HCT116 (cell line): Measurements from ENCODE around the gene KCNAB2. TPM values are rescaled to one million over a fixed set of nuclear protein-coding genes. Genes with fewer than 3 reads are reported as not detected.

Experiments used
- ATAC-seq: fragments of 200-7000 bp; cut with Tn5 transposase; 2 replicates; pipeline ENCODE4 v1.9.1; 2020; ENCODE audit warnings: mild to moderate bottlenecking, moderate library complexity
- BruUV-seq: library from RNA; stranded (reverse); fragments of 400-500 nt; replicated peaks from 2 replicates; lab custom pipeline; 2021; lab: Mats Ljungman, UMichigan
- CTCF ChIA-PET: fragments of 300-600 bp; sonication (Branson Sonifier 250); formaldehyde crosslinking; loops from one replicate; lab custom pipeline; 2021; ENCODE audit warnings: antibody characterized with exemption; lab: Charles Lee
- POLR2A ChIA-PET: fragments of 300-600, 350-600 bp; sonication (Branson Sonifier 250); formaldehyde crosslinking; loops from one replicate; lab custom pipeline; 2021; ENCODE audit warnings: antibody characterized with exemption; lab: Charles Lee
- RAD21 ChIA-PET, 2 experiments: fragments of 300-600 bp; sonication (Branson Sonifier 250); formaldehyde crosslinking; loops; one replicate each; lab custom pipeline; 2023; ENCODE audit warnings: low total read pairs in 2 of 2; ENCODE audit not compliant: uncharacterized antibody in 2 of 2, unreplicated experiment in 2 of 2, low non-redundant PET in 1 of 2; lab: Charles Lee
- DNase-seq: peaks from one replicate; pipeline ENCODE4 v3.0.0-alpha.2; 2010; ENCODE audit warnings: low read depth, low spot score
- H2AFZ ChIP-seq: fragments of 200-600 bp; shearing (Covaris generic), sonication (generic); 2 replicates; pipeline ENCODE4 v1.6.1; 2017; ENCODE audit warnings: low read depth, mixed run types, mixed read lengths, antibody characterized with exemption, low read length; ENCODE audit not compliant: poor library complexity, severe bottlenecking
- H3K27ac ChIP-seq: 2 replicates; pipeline ENCODE4 v1.5.1; 2012; ENCODE audit warnings: low read depth, low read length
- H3K27me3 ChIP-seq: fragments of 200-600 bp; sonication (generic); 2 replicates; pipeline ENCODE4 v1.6.1; 2016; ENCODE audit warnings: mixed run types, low read length, mixed read lengths; ENCODE audit not compliant: insufficient read depth
- H3K36me3 ChIP-seq, 2 experiments: fragments of 200-500 bp in 1 of 2; fragments of 200-600 bp in 1 of 2; sonication (Bioruptor generic) in 1 of 2; sonication (generic) in 1 of 2; 2 replicates each; pipeline versions ENCODE4 v1.5.1 to v1.6.1; 2014 to 2016; ENCODE audit warnings: low read length in 2 of 2, inconsistent platforms in 1 of 2, mixed read lengths in 1 of 2, mixed run types in 1 of 2; ENCODE audit not compliant: insufficient read depth in 2 of 2, control insufficient read depth in 1 of 2
- H3K4me1 ChIP-seq, 2 experiments: fragments of 200-600 bp in 1 of 2; sonication (generic) in 1 of 2; 2 replicates each; pipeline versions ENCODE4 v1.5.1 to v1.6.1; 2012 to 2017; ENCODE audit warnings: low read length in 2 of 2, inconsistent platforms in 1 of 2, mild to moderate bottlenecking in 1 of 2, mixed read lengths in 1 of 2, mixed run types in 1 of 2, moderate library complexity in 1 of 2; ENCODE audit not compliant: insufficient read depth in 2 of 2, control insufficient read depth in 1 of 2
- H3K4me2 ChIP-seq: fragments of 200-600 bp; sonication (generic); 2 replicates; pipeline ENCODE4 v1.6.1; 2017; ENCODE audit warnings: mixed run types, low read length, mixed read lengths
- H3K4me3 ChIP-seq, 2 experiments: fragments of 200-600 bp in 1 of 2; sonication (generic) in 1 of 2; replicated peaks in 1 of 2; 2 replicates each; pipeline ENCODE4 v1.5.1; 2011 to 2016; ENCODE audit warnings: low read length in 2 of 2, control low read depth in 1 of 2, low read depth in 1 of 2, mild to moderate bottlenecking in 1 of 2, mixed read lengths in 1 of 2, mixed run types in 1 of 2
- H3K79me2 ChIP-seq: fragments of 200-600 bp; sonication (generic); 2 replicates; pipeline ENCODE4 v1.6.1; 2017; ENCODE audit warnings: mild to moderate bottlenecking, mixed run types, low read length, moderate library complexity, mixed read lengths; ENCODE audit not compliant: insufficient read depth
- H3K9ac ChIP-seq: fragments of 200-600 bp; sonication (generic); 2 replicates; pipeline ENCODE4 v1.6.1; 2016; ENCODE audit warnings: low read length, mixed read lengths
- H3K9me2 ChIP-seq: fragments of 200-600 bp; sonication (generic), shearing (Covaris generic); 2 replicates; pipeline ENCODE4 v1.6.1; 2017; ENCODE audit warnings: mixed run types, mild to moderate bottlenecking, moderate library complexity; ENCODE audit not compliant: insufficient read depth
- H3K9me3 ChIP-seq, 2 experiments: fragments of 200-500 bp in 1 of 2; fragments of 200-600 bp in 1 of 2; sonication (Bioruptor generic) in 1 of 2; sonication (generic) in 1 of 2; 2 replicates each; pipeline ENCODE4 v1.6.1; 2014 to 2017; ENCODE audit warnings: low read length in 2 of 2, mixed read lengths in 2 of 2, inconsistent platforms in 1 of 2, low read depth in 1 of 2, mild to moderate bottlenecking in 1 of 2, mixed run types in 1 of 2, moderate library complexity in 1 of 2; ENCODE audit not compliant: control insufficient read depth in 1 of 2, insufficient read depth in 1 of 2
- H4K20me1 ChIP-seq: fragments of 200-600 bp; sonication (generic), shearing (Covaris generic); 2 replicates; pipeline ENCODE4 v1.6.1; 2017; ENCODE audit warnings: mixed run types, mild to moderate bottlenecking, moderate library complexity; ENCODE audit not compliant: insufficient read depth
- CTCF ChIP-seq, 3 experiments: fragments of 200-600 bp in 1 of 3; sonication (generic) in 1 of 3; IDR thresholded peaks in 2 of 3; conservative IDR thresholded peaks in 1 of 3; 2 replicates each; pipeline ENCODE4 v1.5.1; 2012 to 2017; ENCODE audit warnings: low read depth in 2 of 3, low read length in 2 of 3, antibody characterized with exemption in 1 of 3, borderline replicate concordance in 1 of 3, control low read depth in 1 of 3, mild to moderate bottlenecking in 1 of 3, mixed read lengths in 1 of 3, mixed run types in 1 of 3, moderate library complexity in 1 of 3; ENCODE audit not compliant: insufficient read depth in 1 of 3
- EGR1 ChIP-seq: IDR thresholded peaks from 2 replicates; pipeline ENCODE4 v1.6.1; 2012; ENCODE audit warnings: low read depth
- ELF1 ChIP-seq: IDR thresholded peaks from 2 replicates; pipeline ENCODE4 v1.6.1; 2012; ENCODE audit warnings: low read depth, borderline replicate concordance
- EZH2 ChIP-seq: fragments of 200-600 bp; sonication (generic); IDR thresholded peaks from 2 replicates; pipeline ENCODE4 v1.6.1; 2017; ENCODE audit warnings: antibody characterized with exemption, mixed run types
- EZH2phosphoT487 ChIP-seq: fragments of 200-600 bp; IDR thresholded peaks from 2 replicates; pipeline ENCODE4 v1.6.1; 2018; ENCODE audit warnings: antibody characterized with exemption, borderline replicate concordance
- JUND ChIP-seq: IDR thresholded peaks from 2 replicates; pipeline ENCODE4 v1.6.1; 2012
- MAX ChIP-seq: IDR thresholded peaks from 2 replicates; pipeline ENCODE4 v1.6.1; 2012
- POLR2A ChIP-seq: IDR thresholded peaks from 2 replicates; pipeline ENCODE4 v1.7.0; 2011; ENCODE audit warnings: borderline replicate concordance; ENCODE audit not compliant: insufficient read depth, insufficient read length; ENCODE audit errors: extremely low read depth
- POLR2AphosphoS5 ChIP-seq: IDR thresholded peaks from 2 replicates; pipeline ENCODE4 v1.6.1; 2011; ENCODE audit warnings: mild to moderate bottlenecking, low read depth, low read length, moderate library complexity
- RAD21 ChIP-seq: IDR thresholded peaks from 2 replicates; pipeline ENCODE4 v1.6.1; 2012; ENCODE audit warnings: low read depth, mild to moderate bottlenecking
- SIN3A ChIP-seq: IDR thresholded peaks from 2 replicates; pipeline ENCODE4 v1.6.1; 2012; ENCODE audit warnings: low read depth
- SP1 ChIP-seq: IDR thresholded peaks from 2 replicates; pipeline ENCODE4 v1.6.1; 2012; ENCODE audit warnings: low read depth
- SRF ChIP-seq: IDR thresholded peaks from 2 replicates; pipeline ENCODE4 v1.6.1; 2012; ENCODE audit warnings: low read depth
- YY1 ChIP-seq: IDR thresholded peaks from 2 replicates; pipeline ENCODE4 v1.6.1; 2011; ENCODE audit warnings: low read length, low read depth, moderate library complexity, mild to moderate bottlenecking; ENCODE audit not compliant: insufficient replicate concordance; ENCODE audit errors: extremely low read depth
- ZFX ChIP-seq: fragments of 450-650 bp; IDR thresholded peaks from 2 replicates; pipeline ENCODE4 v1.6.1; 2017
- ZNF274 ChIP-seq: fragments of 200-500 bp; sonication (Bioruptor generic); IDR thresholded peaks from 2 replicates; pipeline ENCODE4 v1.6.1; 2014; ENCODE audit warnings: mild to moderate bottlenecking, low read depth, low read length, inconsistent platforms
- intact Hi-C: fragments of 100-400 bp; cut with micrococcal nuclease; formaldehyde crosslinking; loops from 2 replicates; pipeline ENCODE4 v1.10.0; 2022
- total RNA-seq: library from RNA; stranded (reverse); gene quantifications from one replicate; pipeline ENCODE4 v1.2.1, GENCODE V29; 2021; ENCODE audit not compliant: unreplicated experiment
- TF ChIP-seq, protein P1 (sequence below): IDR thresholded peaks from 2 replicates; pipeline ENCODE4 v1.6.1; 2012

The KCNAB2 gene
- total RNA-seq, 1 experiment from 2014 or later: 18.1 TPM

- H3K9me2 ChIP-seq: no peaks in the 10 kb centered on the region
- H2AFZ ChIP-seq: no peak overlapping the region
- H3K4me1 ChIP-seq: peaks cover 0 to 4% of the 10 kb centered on the region in 2 experiments; a peak in 1 of 4 replicates
- H3K9me3 ChIP-seq: no peaks in the 10 kb centered on the region
- no peaks in the 10 kb centered on the region for H3K79me2 ChIP-seq
- no peaks in the 10 kb centered on the region for H4K20me1 ChIP-seq
- H3K9ac ChIP-seq: no peak overlapping the region
- POLR2A ChIA-PET: no interaction called here
- no peak for DNase-seq
- no peak for ATAC-seq
- TF ChIP-seq SIN3A (no peak), EZH2phosphoT487 (no peak), YY1 (no peak)
- H3K36me3 ChIP-seq: no peaks in the 10 kb centered on the region
- CTCF ChIA-PET: interaction anchor here (0.5 to 1.1 kb wide), 9 partner anchors 19 to 298 kb away, joined by 3 to 21 read pairs (median 4); no protein-coding TSS in a partner anchor
- intact Hi-C loops: loop anchor here (1.0 to 2.0 kb wide), 5 partner anchors 18 to 234 kb away; partner anchors contain the start of gene HES3
- BruUV-seq: no TSS peak
- H3K27ac ChIP-seq: no peak overlapping the region
- H3K4me3 ChIP-seq: no peak overlapping the region
- no peak overlapping the region for H3K4me2 ChIP-seq
- RAD21 ChIA-PET: interaction anchor here (0.8 to 1.1 kb wide), 3 partner anchors 53 to 136 kb away, joined by 3 to 4 read pairs (median 4); no protein-coding TSS in a partner anchor
- no peaks in the 10 kb centered on the region for H3K27me3 ChIP-seq
Observed at GRCh38 chr1:6108476-6108875, 62.8 kb downstream of the KCNAB2 start.

DNA sequence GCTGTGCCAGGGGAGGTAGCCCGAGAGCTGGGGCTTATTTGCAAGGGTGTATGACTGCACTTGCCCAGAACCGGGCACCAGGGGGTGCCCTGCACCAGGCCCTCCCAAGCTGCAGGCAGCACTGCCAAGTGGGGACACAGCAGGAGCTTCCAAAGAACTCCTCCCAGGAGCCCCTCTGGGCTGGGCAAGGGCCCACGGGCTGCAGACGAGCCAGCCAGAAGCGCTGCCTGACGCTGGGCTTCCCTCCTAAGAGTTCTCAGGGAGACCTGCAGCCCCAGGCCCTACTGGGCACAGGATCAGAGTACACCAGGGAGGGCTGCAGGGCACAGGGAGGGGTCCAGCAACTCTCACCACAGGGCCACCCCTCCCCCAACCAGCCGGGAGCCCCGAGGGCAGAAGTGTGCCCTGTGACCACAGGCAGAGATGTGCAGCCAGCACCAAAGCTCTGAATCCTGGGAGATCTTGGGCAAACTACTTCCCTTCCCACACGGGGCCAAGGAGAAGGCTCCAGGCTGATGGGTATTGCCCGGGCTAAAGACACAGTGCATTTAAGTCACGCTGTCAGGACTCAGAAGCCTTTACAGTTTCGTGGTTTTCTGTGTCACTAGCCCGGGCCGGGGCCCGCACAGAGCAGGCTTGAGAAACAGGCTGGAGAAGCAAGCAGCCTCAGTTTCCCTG lies 63.4 kb downstream of the KCNAB2 start:
- Histone ChIP-seq H3K9ac (no peak overlapping the region), H3K27ac (no peak overlapping the region), H3K4me2 (no peak overlapping the region), H3K9me3 (no peaks in the 10 kb centered on the region), H3K9me2 (no peaks in the 10 kb centered on the region), H3K36me3 (no peaks in the 10 kb centered on the region), H3K79me2 (no peaks in the 10 kb centered on the region), H3K4me3 (no peak overlapping the region), H2AFZ (no peak overlapping the region), H3K27me3 (no peaks in the 10 kb centered on the region), H4K20me1 (no peaks in the 10 kb centered on the region), H3K4me1 (peaks cover 0 to 4% of the 10 kb centered on the region in 2 experiments; a peak in 1 of 4 replicates)
- ChIA-PET POLR2A (no interaction called here), RAD21 (interaction anchor here (0.7 to 1.1 kb wide), 4 partner anchors 54 to 136 kb away, joined by 3 to 4 read pairs (median 4); no protein-coding TSS in a partner anchor), CTCF (interaction anchor here (0.5 to 1.1 kb wide), 9 partner anchors 19 to 297 kb away, joined by 3 to 21 read pairs (median 4); no protein-coding TSS in a partner anchor)
- peak; percentile 93 for ATAC-seq
- intact Hi-C loops: loop anchor here (1.0 to 2.0 kb wide), 5 partner anchors 18 to 234 kb away; partner anchors contain the start of gene HES3
- TF ChIP-seq SIN3A: no peak
- no peak for TF ChIP-seq ZNF274
- no peak for TF ChIP-seq ELF1
- no peak for TF ChIP-seq ZFX
- no peak for TF ChIP-seq SRF
- no peak for TF ChIP-seq POLR2AphosphoS5
- peak; percentile 69 to 87 (median 79) for TF ChIP-seq CTCF (IDR thresholded peaks at IDR 0.05 in 2 of 3, conservative IDR thresholded peaks at IDR 0.05 in 1 of 3; ENCODE audit: borderline replicate concordance in 1 of 3, insufficient read depth in 1 of 3, low read depth in 2 of 3, low read length in 2 of 3)
- TF ChIP-seq YY1: no peak
- no peak for TF ChIP-seq POLR2A
- no peak for TF ChIP-seq EZH2
- TF ChIP-seq, protein P1, sequence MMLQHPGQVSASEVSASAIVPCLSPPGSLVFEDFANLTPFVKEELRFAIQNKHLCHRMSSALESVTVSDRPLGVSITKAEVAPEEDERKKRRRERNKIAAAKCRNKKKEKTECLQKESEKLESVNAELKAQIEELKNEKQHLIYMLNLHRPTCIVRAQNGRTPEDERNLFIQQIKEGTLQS: no peak
- TF ChIP-seq MAX: no peak
- peak; percentile 97 for TF ChIP-seq RAD21
- no peak for TF ChIP-seq EGR1
- no peak for TF ChIP-seq SP1
- TF ChIP-seq JUND: no peak
- no TSS peak for BruUV-seq
- peak; percentile 35 for DNase-seq
